ENCODE measurements around the gene DNAJC5G. TPM values are rescaled to one million over a fixed set of nuclear protein-coding genes. Genes with fewer than 3 reads are reported as not detected.

DNAJC5G gene
- total RNA-seq, 1 experiment from 2014 or later = not detected

DNA sequence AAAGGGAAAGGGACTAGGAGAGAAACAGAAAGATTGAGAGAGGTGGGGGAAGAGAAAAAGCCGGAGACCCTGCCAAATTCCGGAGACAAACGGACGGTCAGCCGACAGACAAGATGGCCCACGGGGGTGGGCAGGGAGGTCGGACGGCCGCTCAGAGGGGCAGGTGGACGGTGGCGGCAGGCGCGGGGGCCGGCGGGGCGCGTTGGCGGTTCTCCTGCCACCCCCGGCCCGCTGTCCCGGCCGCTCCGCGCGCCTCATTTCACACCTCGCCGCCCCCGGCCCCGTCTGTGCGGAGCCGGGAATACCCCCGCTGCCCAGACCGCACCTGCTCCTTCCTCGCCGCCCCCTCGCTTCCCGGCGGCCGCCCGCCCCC, 13.3 kb upstream of the DNAJC5G start:
- Histone ChIP-seq H3K36me3 (ENCODE audit: low read depth, low read length) (no peaks in the 10 kb centered on the region), H4K20me1 (ENCODE audit: low read length) (no peaks in the 10 kb centered on the region), H3F3A (ENCODE audit: low read length, unreplicated experiment) (no peaks in the 10 kb centered on the region), H3K79me2 (ENCODE audit: low read length) (no peaks in the 10 kb centered on the region), H2AFZ (ENCODE audit: low read length) (no peak overlapping the region), H3K27me3 (ENCODE audit: low read length) (peaks cover 54% of the 10 kb centered on the region), H3K9ac (ENCODE audit: low read length) (no peak overlapping the region), H3K4me2 (ENCODE audit: low read length) (no peak overlapping the region), H3K9me2 (replicated peaks; ENCODE audit: low read length) (no peaks in the 10 kb centered on the region), H3K9me3 (ENCODE audit: low read length) (no peaks in the 10 kb centered on the region), H3K4me1 (ENCODE audit: insufficient read depth, low read length) (peaks cover 18% of the 10 kb centered on the region; the same call in 1 of the 2 replicates), H3K27ac (ENCODE audit: low read length) (no peak overlapping the region), H3K4me3 (ENCODE audit: low read length) (no peak overlapping the region)
- POLR2A ChIA-PET (ENCODE audit: unreplicated experiment) = no interaction called here
- ATAC-seq (no peak), DNase-seq (no peak)
- CTCF ChIA-PET = no interaction called here
- TF ChIP-seq, protein P1, sequence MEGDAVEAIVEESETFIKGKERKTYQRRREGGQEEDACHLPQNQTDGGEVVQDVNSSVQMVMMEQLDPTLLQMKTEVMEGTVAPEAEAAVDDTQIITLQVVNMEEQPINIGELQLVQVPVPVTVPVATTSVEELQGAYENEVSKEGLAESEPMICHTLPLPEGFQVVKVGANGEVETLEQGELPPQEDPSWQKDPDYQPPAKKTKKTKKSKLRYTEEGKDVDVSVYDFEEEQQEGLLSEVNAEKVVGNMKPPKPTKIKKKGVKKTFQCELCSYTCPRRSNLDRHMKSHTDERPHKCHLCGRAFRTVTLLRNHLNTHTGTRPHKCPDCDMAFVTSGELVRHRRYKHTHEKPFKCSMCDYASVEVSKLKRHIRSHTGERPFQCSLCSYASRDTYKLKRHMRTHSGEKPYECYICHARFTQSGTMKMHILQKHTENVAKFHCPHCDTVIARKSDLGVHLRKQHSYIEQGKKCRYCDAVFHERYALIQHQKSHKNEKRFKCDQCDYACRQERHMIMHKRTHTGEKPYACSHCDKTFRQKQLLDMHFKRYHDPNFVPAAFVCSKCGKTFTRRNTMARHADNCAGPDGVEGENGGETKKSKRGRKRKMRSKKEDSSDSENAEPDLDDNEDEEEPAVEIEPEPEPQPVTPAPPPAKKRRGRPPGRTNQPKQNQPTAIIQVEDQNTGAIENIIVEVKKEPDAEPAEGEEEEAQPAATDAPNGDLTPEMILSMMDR (conservative IDR thresholded peaks at IDR 0.05; ENCODE audit: low read depth, low read length) = no peak
- TF ChIP-seq EZH2phosphoT487 (IDR thresholded peaks at IDR 0.05; ENCODE audit: borderline replicate concordance, low read length) (no peak), EZH2 (IDR thresholded peaks at IDR 0.05; ENCODE audit: low read length, unreplicated experiment) (no peak)
- no TSS peak for BruUV-seq (replicated peaks)
- intact Hi-C loops (cut with micrococcal nuclease) = no loop called here

DNA sequence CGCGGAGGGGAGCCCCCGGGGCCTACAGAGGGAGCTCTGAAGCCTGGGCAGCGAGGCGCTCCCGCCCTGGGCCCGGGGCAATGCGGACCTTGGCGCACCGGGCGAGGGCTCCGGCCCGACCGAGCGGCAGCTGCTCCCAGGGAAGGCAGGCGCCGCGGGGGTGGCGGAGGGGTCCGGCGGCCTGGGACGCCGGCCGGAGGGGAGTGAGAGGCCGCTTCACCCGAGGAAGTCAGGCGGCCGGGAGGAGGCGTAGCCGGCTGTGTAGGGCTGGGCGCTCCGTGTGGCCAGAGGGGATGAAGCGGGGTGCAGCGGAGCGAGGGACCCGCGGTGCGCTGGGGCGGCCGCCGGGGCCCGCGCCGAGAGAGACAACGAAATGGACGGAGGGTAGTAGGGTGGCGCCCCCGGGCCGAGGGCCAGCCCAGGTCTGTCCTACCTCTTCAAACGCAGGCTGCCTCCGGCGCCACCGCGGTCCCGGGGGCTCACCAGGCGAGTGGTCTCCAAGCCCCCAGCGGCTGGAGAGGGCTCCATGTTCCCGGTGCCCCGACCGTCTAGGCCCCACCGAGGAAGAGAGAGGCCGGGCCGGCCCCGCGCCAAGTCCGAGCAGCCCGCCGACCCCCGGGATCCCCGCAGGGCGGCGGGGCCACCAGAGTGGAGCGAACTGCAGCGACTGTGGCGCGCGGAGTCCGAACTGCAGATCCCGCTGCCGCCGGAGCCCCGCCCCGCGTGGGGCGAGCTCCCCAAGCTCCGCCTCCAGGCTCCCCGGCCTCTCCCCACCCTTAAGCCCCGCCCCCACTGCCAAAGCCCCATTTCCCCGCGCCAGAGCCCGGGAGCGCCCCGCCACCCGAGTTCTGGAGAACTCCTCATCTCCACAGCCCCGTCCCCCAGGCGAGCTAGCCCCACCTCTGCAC, 12.6 kb upstream of the DNAJC5G start, which contains the start of gene SLC30A3:
SLC30A3 (minus strand) TSS at position 669 of the 908 bp plus-strand sequence; CDS start at position 528, 141 bp downstream.
- BruUV-seq (replicated peaks) = no TSS peak
- Histone ChIP-seq H3K27ac (ENCODE audit: low read length) (no peak within 1 kb of the TSS), H3K9me2 (replicated peaks; ENCODE audit: low read length) (no peaks in the 10 kb centered on the region), H3K9ac (ENCODE audit: low read length) (no peak within 1 kb of the TSS), H3K4me1 (ENCODE audit: insufficient read depth, low read length) (peaks cover 18% of the 10 kb centered on the region; the same call in 1 of the 2 replicates), H3K9me3 (ENCODE audit: low read length) (no peaks in the 10 kb centered on the region), H3K4me3 (ENCODE audit: low read length) (peak within 1 kb of the TSS; percentile 71), H3K79me2 (ENCODE audit: low read length) (no peaks in the 10 kb centered on the region), H3K27me3 (ENCODE audit: low read length) (peaks cover 54% of the 10 kb centered on the region), H3F3A (ENCODE audit: low read length, unreplicated experiment) (no peaks in the 10 kb centered on the region), H3K4me2 (ENCODE audit: low read length) (peak within 1 kb of the TSS; percentile 93), H4K20me1 (ENCODE audit: low read length) (no peaks in the 10 kb centered on the region), H3K36me3 (ENCODE audit: low read depth, low read length) (no peaks in the 10 kb centered on the region), H2AFZ (ENCODE audit: low read length) (peak within 1 kb of the TSS; percentile 58)
- DNase-seq (no peak), ATAC-seq (peak; percentile 50)
- TF ChIP-seq, protein P1 (conservative IDR thresholded peaks at IDR 0.05; ENCODE audit: low read depth, low read length) = no peak
- peak; percentile 93 for TF ChIP-seq EZH2 (IDR thresholded peaks at IDR 0.05; ENCODE audit: low read length, unreplicated experiment)
- TF ChIP-seq EZH2phosphoT487 (IDR thresholded peaks at IDR 0.05; ENCODE audit: borderline replicate concordance, low read length) = peak; percentile 61; the same call in 1 of the 2 replicates
- intact Hi-C loops (cut with micrococcal nuclease) = no loop called here
- CTCF ChIA-PET = interaction anchor here (0.6 to 1.1 kb wide), 2 partner anchors 31 to 33 kb away, joined by 5 to 7 read pairs; no protein-coding TSS in a partner anchor
- POLR2A ChIA-PET (ENCODE audit: unreplicated experiment) = interaction anchor here (0.6 kb wide), 1 partner anchor 177 kb away, joined by 5 read pairs; no protein-coding TSS in a partner anchor

Measured in PC-3 (cell line).